SJCRH30 (cell line): ENCODE results near the gene CCNG2. TPM values are rescaled to one million over a fixed set of nuclear protein-coding genes. Genes with fewer than 3 reads are reported as not detected.
"Not testable (repeated sequence)": the region's sequence is repeated elsewhere in the genome, so short reads cannot be mapped to it uniquely, and the experiment has no call there.

Experiments
- DNase-seq, 2 experiments: peaks; one replicate each; pipeline ENCODE4 v3.0.0-alpha.2; 2015 to 2020
- H3K27ac ChIP-seq: fragments of 250-450 bp; sonication (Bioruptor Pico); 2 replicates; pipeline ENCODE4 v1.5.1; 2020; ENCODE audit warnings: mild to moderate bottlenecking, moderate library complexity
- H3K27me3 ChIP-seq: fragments of 250-450 bp; sonication (Bioruptor Pico); 2 replicates; pipeline ENCODE4 v1.5.1; 2020; ENCODE audit warnings: mild to moderate bottlenecking, moderate library complexity
- H3K36me3 ChIP-seq: fragments of 250-450 bp; sonication (Bioruptor Pico); 2 replicates; pipeline ENCODE4 v1.5.1; 2020; ENCODE audit warnings: mild to moderate bottlenecking, moderate library complexity
- H3K4me1 ChIP-seq: fragments of 250-450 bp; sonication (Bioruptor Pico); 2 replicates; pipeline ENCODE4 v1.5.1; 2020; ENCODE audit warnings: mild to moderate bottlenecking, moderate library complexity
- H3K4me3 ChIP-seq: fragments of 250-450 bp; sonication (Bioruptor Pico); 2 replicates; pipeline ENCODE4 v1.5.1; 2020; ENCODE audit warnings: mild to moderate bottlenecking, moderate library complexity
- H3K9me3 ChIP-seq: fragments of 250-450 bp; sonication (Bioruptor Pico); replicated peaks from 2 replicates; pipeline ENCODE4 v1.5.1; 2020; ENCODE audit warnings: mild to moderate bottlenecking, moderate library complexity
- total RNA-seq: library from RNA; depleted of rRNA; stranded (reverse); fragments of >200 nt; shearing (Covaris generic); gene quantifications from 2 replicates; pipeline ENCODE4 v1.2.3, GENCODE V29; 2014

The CCNG2 gene
- total RNA-seq, 1 experiment from 2014 or later, result 52.6 TPM

GRCh38 chr4:77137448-77137847, 19.6 kb upstream of the CCNG2 start:
- not testable (repeated sequence) for H3K27me3 ChIP-seq, H3K4me1 ChIP-seq, H3K27ac ChIP-seq, DNase-seq, H3K36me3 ChIP-seq, H3K9me3 ChIP-seq, H3K4me3 ChIP-seq

- peak in 1 of 2 experiments; percentile 30 for DNase-seq
- Histone ChIP-seq H3K27me3 (no peaks in the 10 kb centered on the region), H3K4me1 (peaks cover 19% of the 10 kb centered on the region)
Observed at GRCh38 chr4:77141964-77142645, 14.9 kb upstream of the CCNG2 start.

DNA sequence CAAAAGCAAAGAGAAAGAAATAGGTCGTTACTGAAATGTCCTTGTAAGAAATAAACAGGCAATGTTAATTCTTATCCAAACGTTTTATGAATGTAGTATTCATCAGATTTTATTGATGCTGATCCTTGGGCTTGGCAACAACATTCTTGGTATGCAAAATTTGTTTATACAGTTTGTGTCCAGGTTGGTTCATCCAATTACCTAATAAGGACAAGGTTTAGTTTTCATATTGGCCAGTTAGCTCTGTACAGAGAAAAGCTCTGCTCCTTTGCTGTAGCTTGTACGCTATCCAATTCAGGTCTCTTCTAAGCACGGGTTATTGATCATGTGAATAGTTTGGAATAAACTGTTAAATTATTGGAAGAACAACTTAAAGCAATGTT, 14.4 kb upstream of the CCNG2 start:
- Histone ChIP-seq H3K4me1 (peaks cover 24% of the 10 kb centered on the region), H3K36me3 (no peaks in the 10 kb centered on the region), H3K4me3 (no peak overlapping the region), H3K27ac (no peak overlapping the region), H3K9me3 (no peaks in the 10 kb centered on the region), H3K27me3 (no peaks in the 10 kb centered on the region)
- no peak for DNase-seq

More at GRCh38 chr4:77141964-77142645, 14.9 kb upstream of the CCNG2 start:
- Histone ChIP-seq H3K36me3 (no peaks in the 10 kb centered on the region), H3K27ac (no peak overlapping the region), H3K4me3 (no peak overlapping the region), H3K9me3 (no peaks in the 10 kb centered on the region)

DNA sequence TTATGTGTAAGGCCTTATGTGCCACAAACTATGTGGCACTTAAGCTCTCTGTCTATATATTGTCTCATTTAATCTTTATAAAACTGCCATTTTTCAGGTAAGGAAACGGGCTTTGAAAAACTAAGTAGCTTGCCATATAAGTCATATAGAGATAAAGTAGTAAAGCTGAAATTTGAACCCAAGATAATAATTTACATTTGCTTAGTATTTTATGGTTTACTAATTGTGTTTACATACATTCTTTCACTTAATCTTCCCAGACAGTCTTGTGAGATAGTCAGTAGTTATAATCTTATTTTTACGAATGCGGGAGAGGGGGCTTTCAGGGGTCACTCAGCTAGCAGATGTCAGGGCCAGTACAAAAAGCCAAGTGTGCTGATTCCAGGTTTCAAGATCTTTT, 13.9 kb upstream of the CCNG2 start:
- DNase-seq, result no peak
- Histone ChIP-seq H3K27me3 (no peaks in the 10 kb centered on the region), H3K4me3 (no peak overlapping the region), H3K9me3 (no peaks in the 10 kb centered on the region), H3K4me1 (peaks cover 24% of the 10 kb centered on the region), H3K36me3 (no peaks in the 10 kb centered on the region), H3K27ac (no peak overlapping the region)

DNA sequence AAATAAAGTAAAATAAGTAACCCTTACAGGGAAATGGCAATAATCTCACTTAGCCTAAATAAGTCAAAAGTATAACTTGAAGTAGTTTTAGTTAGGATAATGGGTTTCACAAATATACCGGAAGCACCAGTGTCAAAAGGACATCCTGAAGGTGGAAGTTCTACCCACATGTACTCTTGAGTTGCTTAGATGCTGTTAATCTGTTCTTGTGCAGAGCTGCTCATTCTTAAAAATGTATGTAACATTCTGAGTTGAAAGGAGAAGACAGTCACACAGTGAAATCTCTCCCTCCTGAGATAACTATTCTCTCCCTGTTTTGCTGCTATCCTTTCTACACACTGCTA, 11.2 kb upstream of the CCNG2 start:
- DNase-seq, result no peak
- Histone ChIP-seq H3K27me3 (no peaks in the 10 kb centered on the region), H3K4me1 (peaks cover 24% of the 10 kb centered on the region), H3K4me3 (no peak overlapping the region), H3K9me3 (no peaks in the 10 kb centered on the region), H3K27ac (no peak overlapping the region), H3K36me3 (no peaks in the 10 kb centered on the region)

- Histone ChIP-seq H3K9me3 (no peaks in the 10 kb centered on the region), H3K4me3 (no peak overlapping the region), H3K36me3 (no peaks in the 10 kb centered on the region), H3K27me3 (no peaks in the 10 kb centered on the region), H3K4me1 (peaks cover 24% of the 10 kb centered on the region), H3K27ac (no peak overlapping the region)
- no peak for DNase-seq
Observed at GRCh38 chr4:77146186-77147078, 10.6 kb upstream of the CCNG2 start.

DNA sequence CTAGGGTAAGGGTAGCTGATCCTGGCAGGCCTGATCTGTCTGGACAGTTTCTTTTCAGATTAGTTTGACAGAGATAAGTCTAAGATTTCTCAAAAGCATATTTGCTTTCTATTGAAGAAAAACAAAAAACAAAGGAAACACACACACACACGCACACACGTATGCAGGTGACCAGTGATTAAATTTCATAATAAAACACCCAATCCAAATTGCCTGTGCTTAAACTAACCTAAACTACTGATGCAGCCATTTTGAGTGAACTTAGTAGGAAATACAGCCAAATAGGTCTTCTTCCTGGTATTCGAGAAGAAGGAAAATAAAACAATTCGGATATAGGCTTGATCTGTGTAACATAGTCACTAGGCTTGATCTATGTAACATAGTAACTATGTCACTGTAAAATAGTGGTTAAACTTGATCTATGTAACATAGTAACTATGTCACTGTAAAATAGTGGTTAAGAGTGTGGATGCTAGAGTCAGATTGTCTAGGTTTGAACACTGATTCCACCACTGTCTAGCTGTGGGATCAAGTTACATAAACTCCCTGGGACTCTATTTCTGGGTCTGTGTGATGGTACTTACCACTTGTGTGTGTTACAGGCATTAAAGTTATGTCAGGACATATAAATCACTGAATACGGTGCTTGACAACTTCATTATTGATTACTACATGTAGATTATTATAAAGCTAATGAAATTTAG, 9.8 kb upstream of the CCNG2 start:
- H3K27ac ChIP-seq, result no peak overlapping the region
- peak in 1 of 2 experiments; percentile 40 for DNase-seq
- H3K36me3 ChIP-seq, result no peaks in the 10 kb centered on the region
- H3K9me3 ChIP-seq, result no peaks in the 10 kb centered on the region
- H3K4me1 ChIP-seq, result peaks cover 20% of the 10 kb centered on the region
- H3K4me3 ChIP-seq, result no peak overlapping the region
- H3K27me3 ChIP-seq, result no peaks in the 10 kb centered on the region

DNA sequence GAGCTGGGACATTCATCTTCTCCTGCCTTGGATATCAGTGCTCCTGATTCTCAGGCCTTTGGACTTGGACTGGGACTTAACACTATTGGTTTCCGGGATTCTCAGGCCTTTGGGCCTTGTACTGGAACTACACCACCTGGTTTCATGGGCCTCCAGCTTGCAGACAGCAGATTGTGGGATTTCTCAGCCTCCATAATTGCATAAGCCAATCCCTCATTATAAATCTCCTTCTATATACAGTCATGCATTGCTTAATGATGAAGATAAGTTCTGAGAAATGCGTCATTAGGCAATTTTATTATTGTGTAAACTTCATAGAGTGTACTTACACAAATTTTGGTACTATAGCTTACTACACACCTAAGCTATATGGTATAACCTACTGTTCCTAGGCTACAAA, 8.9 kb upstream of the CCNG2 start:
- DNase-seq, result no peak
- H3K4me1 ChIP-seq, result peaks cover 14% of the 10 kb centered on the region
- no peaks in the 10 kb centered on the region for H3K9me3 ChIP-seq
- no peaks in the 10 kb centered on the region for H3K36me3 ChIP-seq
- H3K27me3 ChIP-seq, result no peaks in the 10 kb centered on the region
- no peak overlapping the region for H3K4me3 ChIP-seq
- no peak overlapping the region for H3K27ac ChIP-seq

- H3K9me3 ChIP-seq, result no peaks in the 10 kb centered on the region
- H3K4me3 ChIP-seq, result no peak overlapping the region
- no peaks in the 10 kb centered on the region for H3K27me3 ChIP-seq
- no peak for DNase-seq
- no peaks in the 10 kb centered on the region for H3K36me3 ChIP-seq
- no peak overlapping the region for H3K27ac ChIP-seq
- peaks cover 13% of the 10 kb centered on the region for H3K4me1 ChIP-seq
Observed at GRCh38 chr4:77149789-77150188, 7.2 kb upstream of the CCNG2 start.

- Histone ChIP-seq H3K27ac (no peak overlapping the region), H3K4me1 (peaks cover 19% of the 10 kb centered on the region), H3K9me3 (no peaks in the 10 kb centered on the region), H3K36me3 (no peaks in the 10 kb centered on the region), H3K27me3 (no peaks in the 10 kb centered on the region), H3K4me3 (no peak overlapping the region)
- no peak for DNase-seq
Observed at GRCh38 chr4:77151241-77151640, 5.8 kb upstream of the CCNG2 start.

DNA sequence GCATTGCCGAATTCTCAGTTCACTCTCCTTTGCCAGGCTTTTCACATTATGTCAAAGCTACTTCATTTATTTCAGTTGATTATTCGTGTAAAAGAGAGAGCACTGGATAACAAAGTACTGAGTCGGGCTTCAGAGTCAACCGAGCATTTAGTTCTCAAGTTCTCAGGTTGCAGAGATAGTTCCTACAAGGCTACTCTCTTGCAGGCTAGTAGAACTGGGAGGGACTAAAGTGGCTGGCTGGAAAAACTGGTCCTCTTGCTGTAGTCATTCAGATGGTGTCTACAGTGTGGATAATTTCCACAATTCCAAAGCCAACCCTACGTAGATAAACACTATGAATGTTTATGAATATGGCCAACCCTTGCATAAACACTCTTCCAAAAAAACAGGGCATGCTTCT, 4.6 kb upstream of the CCNG2 start:
- Histone ChIP-seq H3K36me3 (no peaks in the 10 kb centered on the region), H3K4me1 (peaks cover 8% of the 10 kb centered on the region), H3K27ac (no peak overlapping the region), H3K27me3 (no peaks in the 10 kb centered on the region), H3K9me3 (no peaks in the 10 kb centered on the region), H3K4me3 (no peak overlapping the region)
- peak; percentile 24 to 64 for DNase-seq

DNA sequence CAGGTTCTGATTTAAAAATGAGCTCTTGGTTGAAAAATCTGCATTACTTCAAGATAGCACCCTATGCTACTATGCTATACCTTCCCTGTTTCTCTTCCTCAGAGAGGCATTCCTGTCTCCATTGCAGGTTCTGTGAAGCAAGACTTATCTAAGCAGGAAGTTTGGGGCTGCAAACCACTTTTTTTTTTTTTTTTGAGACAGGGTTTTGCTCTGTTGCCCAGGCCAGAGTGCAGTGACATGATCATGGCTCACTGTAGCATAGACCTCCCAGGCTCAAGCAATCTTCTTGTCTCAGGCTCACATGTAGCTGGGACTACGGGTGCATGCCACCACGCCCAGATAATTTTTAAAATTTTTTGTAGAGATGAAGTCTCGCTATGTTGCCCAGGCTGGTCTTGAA, 4.0 kb upstream of the CCNG2 start:
- H3K4me1 ChIP-seq, result peaks cover 6% of the 10 kb centered on the region
- H3K9me3 ChIP-seq, result no peaks in the 10 kb centered on the region
- no peaks in the 10 kb centered on the region for H3K36me3 ChIP-seq
- H3K4me3 ChIP-seq, result no peak overlapping the region
- no peak for DNase-seq
- H3K27me3 ChIP-seq, result no peaks in the 10 kb centered on the region
- no peak overlapping the region for H3K27ac ChIP-seq

GRCh38 chr4:77154065-77154464, 2.9 kb upstream of the CCNG2 start:
- Histone ChIP-seq H3K36me3 (peaks cover 3% of the 10 kb centered on the region), H3K9me3 (no peaks in the 10 kb centered on the region), H3K4me1 (peaks cover 10% of the 10 kb centered on the region), H3K4me3 (no peak overlapping the region), H3K27ac (no peak overlapping the region), H3K27me3 (no peaks in the 10 kb centered on the region)
- DNase-seq, result no peak

GRCh38 chr4:77154761-77155499, 2.1 kb upstream of the CCNG2 start:
- H3K27me3 ChIP-seq, result no peaks in the 10 kb centered on the region
- peak in 1 of 2 experiments; percentile 32 for DNase-seq
- peak overlapping the region; percentile 97; the same call in 1 of the 2 replicates for H3K27ac ChIP-seq

More at GRCh38 chr4:77154761-77155499, 2.1 kb upstream of the CCNG2 start:
- no peaks in the 10 kb centered on the region for H3K9me3 ChIP-seq
- peaks cover 11% of the 10 kb centered on the region for H3K36me3 ChIP-seq
- H3K4me1 ChIP-seq, result peaks cover 10% of the 10 kb centered on the region
- peak overlapping the region; percentile 97 for H3K4me3 ChIP-seq
